Right atrium auricular region (tissue), 2 donors: ENCODE results near the gene RBP5. TPM values are rescaled to one million over a fixed set of nuclear protein-coding genes. Genes with fewer than 3 reads are reported as not detected.
"Not testable (repeated sequence)": the region's sequence is repeated elsewhere in the genome, so short reads cannot be mapped to it uniquely, and the experiment has no call there.

Experiments used
- DNase-seq: peaks from one replicate; pipeline ENCODE4 v3.0.0-alpha.2; 2019; ENCODE audit warnings: low spot score
- H3K27ac ChIP-seq, 2 donors: fragments of 200-600 bp; sonication (generic); 1 replicate in 1 of 2; 2 replicates in 1 of 2; pipeline ENCODE4 v1.5.1; 2016 to 2019
- H3K27me3 ChIP-seq, 2 donors: fragments of 200-600 bp; sonication (generic); one replicate each; pipeline versions ENCODE4 v1.5.1 to v1.6.0; 2017 to 2019
- H3K36me3 ChIP-seq: fragments of 200-600 bp; sonication (generic); one replicate; pipeline ENCODE4 v1.5.1; 2016
- H3K4me1 ChIP-seq, 2 donors: fragments of 200-600 bp; sonication (generic); one replicate each; pipeline versions ENCODE4 v1.5.1 to v1.6.0; 2017 to 2019
- H3K4me3 ChIP-seq, 2 donors: fragments of 200-600 bp; sonication (generic); 1 replicate in 1 of 2; 2 replicates in 1 of 2; pipeline ENCODE4 v1.5.1; 2017 to 2019; ENCODE audit warnings: mild to moderate bottlenecking in 1 of 2, moderate library complexity in 1 of 2
- H3K9me3 ChIP-seq, 2 donors: fragments of 200-600 bp; sonication (generic); one replicate each; pipeline ENCODE4 v1.5.1; 2019
- CTCF ChIP-seq, 2 donors: fragments of 200-600 bp; sonication (generic); IDR thresholded peaks; one replicate each; pipeline ENCODE4 v1.5.1; 2019; ENCODE audit warnings: antibody characterized with exemption in 2 of 2
- total RNA-seq, 2 donors: library from RNA; depleted of rRNA; stranded (reverse); fragments of >200 nt; gene quantifications; one replicate each; pipeline ENCODE4 v1.1.0, GENCODE V29; 2016

Gene RBP5
- total RNA-seq, 2 donors from 2014 or later = not detected

- H3K27ac ChIP-seq = peak within 1 kb of the TSS; percentile 81 to 84
- peaks cover 8% of the 10 kb centered on the region for H3K36me3 ChIP-seq
- peak; percentile 97 for DNase-seq
- peaks cover 0 to 24% of the 10 kb centered on the region in 2 donors for H3K4me1 ChIP-seq
- no peaks in the 10 kb centered on the region for H3K27me3 ChIP-seq
- H3K9me3 ChIP-seq = peaks cover 3 to 10% of the 10 kb centered on the region in 2 donors
- peak within 1 kb of the TSS; percentile 44 to 50 for H3K4me3 ChIP-seq
- TF ChIP-seq CTCF (IDR thresholded peaks at IDR 0.05) = peak; percentile 96 to 97
Observed at GRCh38 chr12:7108796-7109571, 19.7 kb downstream of the RBP5 start, which contains the start of gene C1RL. Gene C1RL, minus strand, starts transcription at chr12:7109214. Its CDS starts 34 bp downstream, at chr12:7109180.

- DNase-seq = peak; percentile 79
Observed at GRCh38 chr12:7108003-7108795, 20.5 kb downstream of the RBP5 start.

GRCh38 chr12:7107636-7108002 lies 21.1 kb downstream of the RBP5 start:
- Histone ChIP-seq H3K4me3 (peak overlapping the region; percentile 44 to 50), H3K4me1 (peaks cover 0 to 15% of the 10 kb centered on the region in 2 donors), H3K9me3 (peaks cover 3 to 10% of the 10 kb centered on the region in 2 donors), H3K27ac (peak overlapping the region; percentile 81 to 84), H3K36me3 (peaks cover 8% of the 10 kb centered on the region), H3K27me3 (no peaks in the 10 kb centered on the region)
- DNase-seq = no peak
- no peak for TF ChIP-seq CTCF (IDR thresholded peaks at IDR 0.05)

More at GRCh38 chr12:7108003-7108795, 20.5 kb downstream of the RBP5 start:
- H3K36me3 ChIP-seq = peaks cover 8% of the 10 kb centered on the region
- H3K9me3 ChIP-seq = peaks cover 3 to 10% of the 10 kb centered on the region in 2 donors
- no peaks in the 10 kb centered on the region for H3K27me3 ChIP-seq
- peak overlapping the region; percentile 81 to 84 for H3K27ac ChIP-seq
- peaks cover 0 to 19% of the 10 kb centered on the region in 2 donors for H3K4me1 ChIP-seq
- peak overlapping the region; percentile 44 to 50 for H3K4me3 ChIP-seq
- TF ChIP-seq CTCF (IDR thresholded peaks at IDR 0.05) = no peak

GRCh38 chr12:7107181-7107580 lies 21.5 kb downstream of the RBP5 start:
- H3K36me3 ChIP-seq, DNase-seq, H3K9me3 ChIP-seq, H3K4me3 ChIP-seq, H3K27me3 ChIP-seq: not testable (repeated sequence)
- H3K27ac ChIP-seq = peak overlapping the region in 1 of 2 donors; percentile 84
- H3K4me1 ChIP-seq = peaks cover 0 to 15% of the 10 kb centered on the region in 2 donors

- no peak overlapping the region for H3K4me3 ChIP-seq
- TF ChIP-seq CTCF (IDR thresholded peaks at IDR 0.05) = no peak
- peaks cover 3 to 10% of the 10 kb centered on the region in 2 donors for H3K9me3 ChIP-seq
Observed at GRCh38 chr12:7106082-7106481, 22.6 kb downstream of the RBP5 start.

More at GRCh38 chr12:7106082-7106481, 22.6 kb downstream of the RBP5 start:
- no peaks in the 10 kb centered on the region for H3K27me3 ChIP-seq
- peaks cover 0 to 15% of the 10 kb centered on the region in 2 donors for H3K4me1 ChIP-seq
- no peak for DNase-seq
- peaks cover 8% of the 10 kb centered on the region for H3K36me3 ChIP-seq
- H3K27ac ChIP-seq = no peak overlapping the region
